ENCODE data around the gene SVIL. TPM values are rescaled to one million over a fixed set of nuclear protein-coding genes. Genes with fewer than 3 reads are reported as not detected.

The SVIL gene
- total RNA-seq, 2 experiments from 2014 or later: 0.47 to 1.5 TPM

DNA sequence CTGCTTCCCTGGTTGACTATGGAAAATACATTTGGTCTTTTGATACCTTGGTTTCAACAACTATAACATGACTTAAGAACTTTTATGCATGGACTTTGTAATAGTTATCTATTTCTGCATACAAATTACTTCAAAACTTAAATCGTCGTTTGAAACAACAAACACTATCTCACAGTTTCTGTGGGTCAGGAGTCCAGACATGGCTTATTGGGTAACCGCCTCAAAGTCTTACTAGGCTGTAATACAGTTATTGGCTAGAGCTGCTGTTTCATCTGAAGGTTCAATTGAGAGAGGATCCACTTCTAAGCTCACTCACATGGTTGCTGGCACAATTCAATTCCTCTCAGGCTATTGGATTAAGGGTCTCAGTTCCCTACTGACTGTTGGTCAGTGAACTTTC lies 210.8 kb downstream of the SVIL start:
- intact Hi-C loops (cut with micrococcal nuclease; ENCODE audit: unreplicated experiment): no loop called here
- H3K79me2 ChIP-seq (ENCODE audit: insufficient read depth, low read depth, low read length): no peaks in the 10 kb centered on the region
- no peak for TF ChIP-seq EZH2phosphoT487 (IDR thresholded peaks at IDR 0.05; ENCODE audit: borderline replicate concordance, low read depth, low read length)
- TF ChIP-seq, protein P1, sequence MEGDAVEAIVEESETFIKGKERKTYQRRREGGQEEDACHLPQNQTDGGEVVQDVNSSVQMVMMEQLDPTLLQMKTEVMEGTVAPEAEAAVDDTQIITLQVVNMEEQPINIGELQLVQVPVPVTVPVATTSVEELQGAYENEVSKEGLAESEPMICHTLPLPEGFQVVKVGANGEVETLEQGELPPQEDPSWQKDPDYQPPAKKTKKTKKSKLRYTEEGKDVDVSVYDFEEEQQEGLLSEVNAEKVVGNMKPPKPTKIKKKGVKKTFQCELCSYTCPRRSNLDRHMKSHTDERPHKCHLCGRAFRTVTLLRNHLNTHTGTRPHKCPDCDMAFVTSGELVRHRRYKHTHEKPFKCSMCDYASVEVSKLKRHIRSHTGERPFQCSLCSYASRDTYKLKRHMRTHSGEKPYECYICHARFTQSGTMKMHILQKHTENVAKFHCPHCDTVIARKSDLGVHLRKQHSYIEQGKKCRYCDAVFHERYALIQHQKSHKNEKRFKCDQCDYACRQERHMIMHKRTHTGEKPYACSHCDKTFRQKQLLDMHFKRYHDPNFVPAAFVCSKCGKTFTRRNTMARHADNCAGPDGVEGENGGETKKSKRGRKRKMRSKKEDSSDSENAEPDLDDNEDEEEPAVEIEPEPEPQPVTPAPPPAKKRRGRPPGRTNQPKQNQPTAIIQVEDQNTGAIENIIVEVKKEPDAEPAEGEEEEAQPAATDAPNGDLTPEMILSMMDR (conservative IDR thresholded peaks at IDR 0.05; ENCODE audit: low read length): no peak

DNA sequence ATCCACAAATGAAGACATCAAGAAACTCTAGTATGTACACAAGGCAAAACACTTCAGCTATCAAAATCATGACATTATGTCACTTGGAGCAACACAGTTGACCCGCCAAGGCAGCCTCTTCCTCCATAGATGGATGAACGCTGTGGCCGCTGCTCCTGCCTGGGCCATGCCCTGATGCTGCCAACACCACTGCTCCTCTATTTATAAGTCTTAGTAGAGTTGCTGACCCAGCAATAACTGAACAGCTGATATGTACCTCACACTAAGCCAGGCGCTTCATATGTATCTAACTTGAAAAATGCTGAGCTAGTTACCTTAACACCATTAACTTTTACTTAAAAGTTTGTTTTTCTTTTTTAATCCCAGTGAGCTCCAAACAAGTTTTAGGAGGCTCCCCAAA lies 214.0 kb downstream of the SVIL start:
- H3K4me1 ChIP-seq (ENCODE audit: insufficient read depth, low read length, poor library complexity, severe bottlenecking): no peaks in the 10 kb centered on the region
- H3K27ac ChIP-seq (ENCODE audit: low read depth, low read length, poor library complexity, severe bottlenecking): no peak overlapping the region
- CTCF ChIA-PET (ENCODE audit: unreplicated experiment): interaction anchor here (0.6 kb wide), 2 partner anchors 21 to 681 kb away, joined by 3 read pairs; no protein-coding TSS in a partner anchor
- POLR2A ChIA-PET: no interaction called here
- no peaks in the 10 kb centered on the region for H3K36me3 ChIP-seq (ENCODE audit: insufficient read depth, low read length)
- intact Hi-C loops (cut with micrococcal nuclease; ENCODE audit: unreplicated experiment): no loop called here
- TF ChIP-seq, protein P1 (conservative IDR thresholded peaks at IDR 0.05; ENCODE audit: low read length): no peak
- no peak for TF ChIP-seq EZH2phosphoT487 (IDR thresholded peaks at IDR 0.05; ENCODE audit: borderline replicate concordance, low read depth, low read length)
- no peaks in the 10 kb centered on the region for H3K9me2 ChIP-seq (ENCODE audit: insufficient read depth, low read length)
- no peaks in the 10 kb centered on the region for H3K9me3 ChIP-seq (ENCODE audit: low read length)
- H4K20me1 ChIP-seq (ENCODE audit: insufficient read depth, low read length): no peaks in the 10 kb centered on the region
- no TSS peak for BruUV-seq (replicated peaks)
- H2AFZ ChIP-seq (ENCODE audit: low read length): no peak overlapping the region
- no peak overlapping the region for H3K4me3 ChIP-seq (ENCODE audit: low read depth, low read length, poor library complexity, severe bottlenecking)
- no peak for DNase-seq (ENCODE audit: low spot score)
- no peak overlapping the region for H3K4me2 ChIP-seq (ENCODE audit: low read length)
- H3K79me2 ChIP-seq (ENCODE audit: insufficient read depth, low read depth, low read length): no peaks in the 10 kb centered on the region

More for the DNA sequence above, 210.8 kb downstream of the SVIL start:
- no peaks in the 10 kb centered on the region for H3K36me3 ChIP-seq (ENCODE audit: insufficient read depth, low read length)
- no peak for DNase-seq (ENCODE audit: low spot score)
- no peak overlapping the region for H3K4me2 ChIP-seq (ENCODE audit: low read length)
- no peaks in the 10 kb centered on the region for H3K9me3 ChIP-seq (ENCODE audit: low read length)
- POLR2A ChIA-PET: no interaction called here
- H3K4me3 ChIP-seq (ENCODE audit: low read depth, low read length, poor library complexity, severe bottlenecking): no peak overlapping the region
- no peak overlapping the region for H2AFZ ChIP-seq (ENCODE audit: low read length)
- no peaks in the 10 kb centered on the region for H3K4me1 ChIP-seq (ENCODE audit: insufficient read depth, low read length, poor library complexity, severe bottlenecking)
- BruUV-seq (replicated peaks): no TSS peak
- H4K20me1 ChIP-seq (ENCODE audit: insufficient read depth, low read length): no peaks in the 10 kb centered on the region
- no peaks in the 10 kb centered on the region for H3K9me2 ChIP-seq (ENCODE audit: insufficient read depth, low read length)
- H3K27ac ChIP-seq (ENCODE audit: low read depth, low read length, poor library complexity, severe bottlenecking): no peak overlapping the region
- CTCF ChIA-PET (ENCODE audit: unreplicated experiment): no interaction called here

DNA sequence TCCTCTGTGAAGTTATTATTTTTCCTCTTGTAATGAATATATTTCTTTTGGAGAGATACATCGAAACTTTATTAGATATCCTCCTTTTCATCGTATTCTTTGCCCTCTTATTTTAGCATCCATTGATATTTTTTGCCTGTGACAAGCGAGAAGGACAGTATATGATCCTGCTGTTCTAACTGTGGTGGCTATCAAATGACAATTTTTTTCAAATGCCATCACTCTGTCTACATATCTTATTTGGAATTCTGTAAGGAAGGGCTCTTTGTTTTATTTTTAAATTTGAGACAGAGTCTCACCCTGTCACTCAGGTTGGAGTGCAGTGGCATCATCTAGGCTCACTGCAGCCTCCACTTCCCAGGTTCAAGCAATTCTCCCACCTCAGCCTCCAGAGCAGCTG lies 217.4 kb downstream of the SVIL start:
- ChIA-PET CTCF (ENCODE audit: unreplicated experiment) (no interaction called here), POLR2A (interaction anchor here (1.0 kb wide), 1 partner anchor 102 kb away, joined by 3 read pairs; no protein-coding TSS in a partner anchor)
- no peaks in the 10 kb centered on the region for H3K9me2 ChIP-seq (ENCODE audit: insufficient read depth, low read length)
- H3K4me1 ChIP-seq (ENCODE audit: insufficient read depth, low read length, poor library complexity, severe bottlenecking): no peaks in the 10 kb centered on the region
- no peaks in the 10 kb centered on the region for H3K9me3 ChIP-seq (ENCODE audit: low read length)
- no peak for TF ChIP-seq EZH2phosphoT487 (IDR thresholded peaks at IDR 0.05; ENCODE audit: borderline replicate concordance, low read depth, low read length)
- TF ChIP-seq, protein P1 (conservative IDR thresholded peaks at IDR 0.05; ENCODE audit: low read length): no peak
- H3K36me3 ChIP-seq (ENCODE audit: insufficient read depth, low read length): no peaks in the 10 kb centered on the region
- H4K20me1 ChIP-seq (ENCODE audit: insufficient read depth, low read length): no peaks in the 10 kb centered on the region
- intact Hi-C loops (cut with micrococcal nuclease; ENCODE audit: unreplicated experiment): no loop called here
- no peak overlapping the region for H3K4me3 ChIP-seq (ENCODE audit: low read depth, low read length, poor library complexity, severe bottlenecking)
- H3K27ac ChIP-seq (ENCODE audit: low read depth, low read length, poor library complexity, severe bottlenecking): no peak overlapping the region
- H3K79me2 ChIP-seq (ENCODE audit: insufficient read depth, low read depth, low read length): no peaks in the 10 kb centered on the region
- BruUV-seq (replicated peaks): no TSS peak
- H2AFZ ChIP-seq (ENCODE audit: low read length): no peak overlapping the region
- no peak overlapping the region for H3K4me2 ChIP-seq (ENCODE audit: low read length)
- no peak for DNase-seq (ENCODE audit: low spot score)
